Suprapubic skin (tissue), 2 donors: ENCODE measurements around the gene LGALS9C.
"Not testable (repeated sequence)": the region's sequence is repeated elsewhere in the genome, so short reads cannot be mapped to it uniquely, and the experiment has no call there.

Experiments
- EP300 ChIP-seq: sonication (generic); formaldehyde crosslinking; IDR thresholded peaks from one replicate; pipeline ENCODE4 v1.6.1; 2017; ENCODE audit warnings: antibody characterized with exemption
- POLR2A ChIP-seq, 2 donors: fragments of 450-650 bp; IDR thresholded peaks; one replicate each; pipeline ENCODE4 v1.6.1; 2017; ENCODE audit warnings: antibody characterized with exemption in 2 of 2, mild to moderate bottlenecking in 2 of 2, moderate library complexity in 2 of 2

DNA sequence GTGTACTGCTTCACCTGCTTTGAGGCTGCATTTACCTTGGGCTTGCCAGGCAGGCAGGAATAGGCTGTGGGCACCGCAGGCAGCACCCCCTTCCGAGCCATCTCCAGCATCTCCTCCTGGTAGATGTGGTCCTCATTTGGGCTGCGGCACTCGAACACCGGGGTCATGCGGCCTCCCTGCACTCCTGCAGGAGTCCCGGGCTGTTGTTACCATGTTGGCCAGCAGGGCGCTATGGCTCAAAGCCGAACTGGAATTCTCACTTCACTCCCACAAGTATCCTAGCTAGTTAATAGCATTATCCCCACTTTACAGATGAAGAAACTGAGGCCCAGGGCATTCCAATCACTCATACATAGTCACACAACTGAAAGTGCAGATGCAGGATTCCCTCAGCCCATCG, 23.7 kb downstream of the LGALS9C start:
- TF ChIP-seq EP300; POLR2A (IDR thresholded peaks at IDR 0.05): not testable (repeated sequence)
